Measurements from ENCODE around the gene SYCP3.

DNA sequence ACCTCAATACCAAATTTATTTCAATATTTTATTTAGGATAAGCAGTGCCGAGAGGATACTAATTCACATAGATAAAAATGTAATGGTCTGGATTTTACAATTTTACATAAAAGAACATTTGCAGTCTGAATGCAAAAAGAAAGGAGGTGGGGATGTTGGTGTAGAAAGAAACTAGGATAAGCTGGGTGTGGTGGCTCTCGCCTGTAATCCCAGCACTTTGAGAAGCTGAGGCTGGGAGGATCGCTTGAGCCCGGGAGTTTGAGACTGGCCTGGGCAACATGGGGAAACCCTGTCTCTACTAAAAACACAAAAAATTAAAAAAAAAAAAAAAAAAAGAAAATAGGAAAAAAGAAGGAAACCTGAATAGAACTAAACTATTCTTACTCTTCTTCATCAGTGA, 16.9 kb downstream of the SYCP3 start:
- TF ChIP-seq ZNF274 (IDR thresholded peaks at IDR 0.05; ENCODE audit: low read depth, low read length) (no peak), YY1 (IDR thresholded peaks at IDR 0.05; ENCODE audit: insufficient read depth, insufficient read length) (no peak), SUZ12 (IDR thresholded peaks at IDR 0.05; ENCODE audit: extremely low read depth, insufficient read depth, insufficient read length) (no peak)
